GM18502 (cell line): ENCODE measurements around the gene MAP2K5.
A peak's percentile ranks its signal among the peaks of the same experiment; 100 is the strongest.

ENCODE experiments used
- ATAC-seq: cut with Tn5 transposase; IDR thresholded peaks from one replicate; pipeline ENCODE4 v1.9.1; 2021; ENCODE audit warnings: mild to moderate bottlenecking; ENCODE audit not compliant: unreplicated experiment, poor library complexity

MAP2K5 gene

GRCh38 chr15:67745073-67746006 lies 202.8 kb downstream of the MAP2K5 start:
- no peak for ATAC-seq

DNA sequence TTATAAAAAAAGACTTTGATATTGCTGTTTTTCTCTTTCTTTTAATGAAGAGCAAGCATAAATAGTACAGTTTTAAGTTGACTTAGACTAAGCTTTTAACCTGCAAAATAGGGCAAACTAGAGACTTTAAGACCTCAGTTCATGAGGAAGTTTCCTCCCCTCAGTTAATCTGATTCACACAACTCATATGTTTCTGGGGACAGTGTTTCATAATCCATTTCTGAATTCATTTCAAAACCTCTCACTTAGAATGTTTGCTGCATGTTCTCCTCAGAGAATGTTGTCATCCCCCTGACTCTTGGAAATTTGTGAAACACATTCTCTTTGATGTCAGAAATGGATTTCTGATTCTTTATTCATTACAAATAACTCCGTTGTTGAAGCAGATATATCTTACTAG lies 203.5 kb downstream of the MAP2K5 start:
- ATAC-seq = no peak

DNA sequence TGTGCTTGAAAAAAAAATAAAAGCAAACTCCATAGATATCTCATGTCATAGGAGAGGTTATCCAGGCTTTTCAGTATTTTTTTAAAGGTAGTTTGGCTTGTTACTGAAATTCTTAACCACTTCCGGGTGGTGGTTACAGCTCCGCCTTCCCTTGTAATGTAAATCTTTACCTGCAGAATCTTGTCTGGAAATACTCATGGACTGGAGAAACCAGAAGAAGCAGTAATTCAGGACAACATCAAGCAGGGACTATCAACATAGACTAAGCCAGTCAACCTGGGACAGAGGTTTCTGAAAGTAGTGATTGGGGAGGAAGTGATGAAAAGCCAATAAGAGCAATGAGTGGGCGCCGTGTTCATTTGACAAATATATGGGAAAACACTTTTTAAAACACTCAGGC lies 203.9 kb downstream of the MAP2K5 start:
- ATAC-seq = no peak

- ATAC-seq = no peak
Measured at GRCh38 chr15:67747921-67748320, 205.4 kb downstream of the MAP2K5 start.

- ATAC-seq = no peak
Measured at GRCh38 chr15:67750371-67750770, 207.9 kb downstream of the MAP2K5 start.

- no peak for ATAC-seq
Measured at GRCh38 chr15:67753891-67754290, 211.4 kb downstream of the MAP2K5 start.

DNA sequence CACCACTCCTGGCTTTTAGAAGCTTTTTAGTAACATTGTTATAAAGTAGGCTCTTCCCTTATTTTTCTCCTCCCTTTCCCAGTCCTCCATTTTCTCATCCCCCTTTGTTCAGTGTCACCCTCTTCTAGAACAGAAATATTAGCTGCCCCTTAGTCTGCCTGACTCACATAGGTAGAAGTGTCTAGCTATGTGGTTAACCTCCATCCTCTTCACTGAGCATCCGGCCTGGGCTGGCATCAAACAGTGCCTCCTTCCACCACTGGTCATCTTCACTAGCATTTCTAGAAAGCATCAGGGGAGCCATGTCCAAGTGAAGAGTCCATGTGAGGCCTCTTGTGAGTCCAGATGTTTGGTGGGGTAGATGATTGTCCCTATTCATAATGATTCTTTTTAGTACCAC lies 212.8 kb downstream of the MAP2K5 start:
- no peak for ATAC-seq

GRCh38 chr15:67755936-67756335 lies 213.4 kb downstream of the MAP2K5 start:
- no peak for ATAC-seq

- no peak for ATAC-seq
Measured at GRCh38 chr15:67758619-67759300, 216.3 kb downstream of the MAP2K5 start.

- ATAC-seq = no peak
Measured at GRCh38 chr15:67760901-67761300, 218.4 kb downstream of the MAP2K5 start.

- ATAC-seq = no peak
Measured at GRCh38 chr15:67761343-67761742, 218.8 kb downstream of the MAP2K5 start.

- peak; percentile 79 for ATAC-seq
Measured at GRCh38 chr15:67762610-67763368, 220.3 kb downstream of the MAP2K5 start.

- no peak for ATAC-seq
Measured at GRCh38 chr15:67765701-67766100, 223.2 kb downstream of the MAP2K5 start.

DNA sequence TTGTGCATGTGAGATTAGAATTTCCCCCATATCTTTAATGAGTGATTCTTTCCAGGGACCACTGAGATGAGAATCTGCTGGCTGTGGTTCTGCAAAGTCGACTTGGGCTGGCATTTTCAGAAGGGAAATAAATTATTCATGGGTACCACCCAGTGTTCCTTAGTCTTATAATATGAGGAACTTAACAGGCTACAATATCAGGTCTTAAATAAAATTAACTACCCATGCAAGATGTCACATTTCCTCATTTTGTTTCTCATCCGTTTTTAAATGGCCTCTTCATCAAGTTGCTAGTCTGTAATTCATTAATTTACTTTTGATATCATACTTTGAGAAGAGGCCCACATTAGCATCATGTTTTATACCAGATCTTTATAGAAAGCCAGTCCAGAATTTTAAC lies 224.5 kb downstream of the MAP2K5 start:
- ATAC-seq = no peak

DNA sequence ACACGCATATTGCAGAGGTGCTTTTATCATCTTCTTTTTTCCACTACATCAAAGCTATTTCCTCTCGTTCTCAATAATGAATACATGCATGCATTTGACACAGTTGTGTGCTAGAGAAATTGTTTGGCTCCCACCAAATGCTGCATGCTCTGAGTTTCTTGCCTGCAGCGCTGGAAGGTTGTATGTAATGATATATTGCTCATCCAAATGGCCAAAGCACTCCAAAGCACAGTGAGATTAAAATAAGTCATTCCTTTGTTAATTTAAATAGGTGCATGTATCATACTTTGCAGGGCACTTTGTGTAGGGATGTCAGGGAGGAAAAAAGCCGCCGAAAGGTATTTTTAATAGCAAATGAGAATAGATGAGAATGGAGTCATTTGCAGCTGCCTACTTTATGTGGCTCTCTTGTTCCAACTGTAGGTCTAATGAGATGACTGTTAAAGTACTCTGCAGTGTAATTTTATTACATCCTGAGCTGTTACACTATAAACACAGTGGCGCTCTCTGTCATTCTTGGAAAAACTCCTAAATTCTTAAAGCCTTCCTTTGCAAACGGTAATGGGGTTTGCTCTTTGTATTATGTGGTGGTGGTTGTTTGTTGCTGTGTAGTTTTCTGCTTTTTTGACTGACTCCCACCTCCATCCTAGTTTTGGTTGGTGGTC lies 225.9 kb downstream of the MAP2K5 start:
- no peak for ATAC-seq

GRCh38 chr15:67769497-67770357 lies 227.2 kb downstream of the MAP2K5 start:
- no peak for ATAC-seq

DNA sequence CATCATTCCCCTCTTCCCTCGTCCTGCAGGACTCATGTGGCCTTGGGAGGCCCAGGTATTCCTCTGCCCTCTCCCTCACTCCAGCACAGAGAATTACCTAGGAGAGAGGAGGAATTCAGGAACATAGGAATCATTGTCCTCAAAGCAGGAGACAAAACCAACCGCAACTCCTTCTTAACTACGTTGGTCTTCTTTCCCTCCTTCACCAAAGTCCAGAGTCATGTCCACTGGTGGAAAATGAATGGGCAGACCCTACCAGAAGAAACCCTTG lies 227.8 kb downstream of the MAP2K5 start:
- ATAC-seq = no peak

DNA sequence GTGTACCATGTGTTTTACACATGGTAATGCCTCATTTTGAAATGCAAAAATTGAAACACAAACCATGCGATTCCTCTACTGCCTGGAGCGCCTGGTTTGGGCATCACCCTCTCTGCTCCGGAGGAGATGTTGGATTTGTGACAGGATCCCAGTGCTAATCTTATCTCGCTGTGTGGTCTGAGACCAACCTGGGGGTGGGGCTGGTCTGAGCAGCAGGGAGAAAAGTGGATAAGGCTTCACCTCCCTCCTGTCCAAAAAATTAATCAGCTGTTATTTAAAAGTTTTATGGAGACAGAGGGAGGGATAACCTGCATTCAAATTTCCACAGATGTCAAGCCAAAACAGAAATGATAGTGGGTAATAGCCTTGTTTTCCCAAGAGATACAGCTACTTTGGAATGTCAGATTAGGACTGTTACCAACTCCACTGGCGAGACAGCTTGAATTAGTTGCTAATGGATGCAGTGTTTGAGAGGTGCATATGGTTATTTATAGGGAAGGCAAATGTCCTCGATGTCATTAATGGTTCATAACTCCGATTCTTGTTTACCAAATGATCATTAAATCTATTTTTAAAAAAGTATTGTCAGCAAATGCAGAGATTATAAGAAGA lies 228.8 kb downstream of the MAP2K5 start:
- no peak for ATAC-seq

GRCh38 chr15:67774626-67775025 lies 232.1 kb downstream of the MAP2K5 start:
- ATAC-seq = no peak
